Measurements from ENCODE around the gene IL23A.
"Not testable (repeated sequence)": the region's sequence is repeated elsewhere in the genome, so short reads cannot be mapped to it uniquely, and the experiment has no call there.

Gene IL23A

DNA sequence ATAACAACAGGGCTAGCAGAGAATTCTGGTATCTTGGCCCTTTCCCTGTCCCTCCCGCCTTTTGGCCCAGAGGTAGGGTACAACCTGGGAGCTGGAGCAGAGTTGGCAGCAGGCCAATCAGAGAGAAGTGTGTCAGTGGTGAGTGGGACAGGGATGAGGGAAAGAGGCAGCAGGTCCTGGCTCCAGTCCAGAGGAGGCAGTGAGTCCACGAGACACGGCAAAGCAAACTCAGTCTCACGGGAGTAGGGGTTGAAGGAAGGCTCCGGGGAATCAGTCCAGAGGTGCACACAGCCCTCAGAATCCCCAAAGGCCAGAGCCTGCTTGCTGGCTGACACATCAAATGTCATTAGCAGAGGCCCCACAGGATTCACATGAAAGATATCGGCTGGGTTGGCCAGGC, 12.2 kb upstream of the IL23A start:
- no peak for DNase-seq

DNA sequence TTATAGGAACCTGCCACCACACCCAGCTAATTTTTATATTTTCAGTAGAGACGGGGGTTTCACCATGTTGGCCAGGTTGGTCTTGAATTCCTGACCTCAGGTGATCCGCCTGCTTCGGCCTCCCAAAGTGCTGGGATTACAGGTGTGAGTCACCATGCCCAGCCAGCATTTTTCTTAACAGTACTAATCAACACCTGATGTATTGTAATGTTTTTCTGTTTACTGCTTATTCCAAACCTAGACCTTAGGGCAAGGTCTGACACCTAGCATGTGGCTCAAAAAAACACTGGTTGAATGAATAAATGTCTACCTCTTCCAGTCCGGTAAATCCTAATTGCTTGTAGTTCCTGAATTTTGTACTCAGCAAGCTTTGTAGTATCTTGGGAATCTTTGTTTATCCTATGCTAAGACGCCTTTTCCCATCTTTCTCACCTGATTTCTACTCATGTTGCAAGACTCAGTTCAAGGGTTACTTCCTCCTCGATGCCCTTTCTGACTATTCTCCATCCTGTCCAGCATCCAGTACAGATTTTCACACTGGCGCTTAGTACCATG, 7.7 kb upstream of the IL23A start:
- DNase-seq, result no peak

DNA sequence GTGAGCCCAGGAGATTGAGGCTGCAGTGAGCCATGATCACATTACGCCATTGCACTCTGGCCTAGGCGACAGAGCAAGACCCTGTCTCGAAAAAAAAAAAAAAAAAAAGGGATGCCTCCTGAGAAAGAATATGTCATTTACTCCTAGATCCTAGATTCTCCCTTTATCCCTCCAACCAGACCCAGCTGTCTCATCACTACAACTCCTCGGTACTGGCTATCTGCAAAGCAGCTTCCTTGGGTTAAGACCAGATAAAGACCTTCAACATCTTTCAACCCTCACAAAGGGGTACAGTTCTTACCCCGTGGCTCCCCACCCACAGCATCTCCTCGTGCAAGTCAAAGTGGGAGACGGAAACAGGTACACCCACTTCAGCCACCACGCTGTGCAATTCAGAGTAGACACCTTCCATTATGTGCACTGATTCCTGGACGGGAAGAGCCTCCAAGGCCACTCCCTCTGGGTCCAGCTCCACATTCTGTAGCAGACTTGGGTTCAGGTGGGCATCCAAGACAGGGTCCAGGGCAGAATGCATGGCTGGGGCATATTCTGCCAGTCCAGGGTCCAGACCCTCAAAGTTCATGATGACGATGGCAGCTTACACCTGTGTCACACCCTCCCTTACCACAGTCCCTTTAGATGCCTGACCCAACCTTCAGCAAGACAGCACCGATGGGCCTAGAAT, 6.0 kb upstream of the IL23A start:
- DNase-seq, result no peak

DNA sequence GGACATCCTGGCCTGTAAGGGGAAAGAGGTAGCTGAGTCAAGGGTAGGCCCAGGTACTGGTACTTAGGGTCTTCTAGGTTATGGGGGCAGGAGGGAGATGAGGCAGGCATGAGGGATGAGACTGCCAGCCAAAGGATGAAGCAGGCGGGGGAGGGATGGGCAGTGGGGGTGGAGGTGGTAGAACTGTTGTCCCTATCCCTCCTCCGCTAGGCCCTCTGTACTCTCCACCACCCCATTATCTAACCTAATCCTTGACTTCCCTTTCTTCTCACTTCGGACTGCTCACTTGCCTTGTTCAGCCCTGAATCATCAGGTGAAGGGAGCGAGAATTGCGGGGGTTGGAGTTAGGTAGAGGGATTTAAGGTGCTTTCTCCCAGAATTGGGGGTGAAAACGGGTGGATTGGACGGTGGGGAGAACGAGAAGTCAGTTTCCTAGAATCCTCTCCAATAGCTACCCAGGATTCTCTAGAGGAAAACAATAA, 5.4 kb upstream of the IL23A start:
- DNase-seq, result no peak

DNA sequence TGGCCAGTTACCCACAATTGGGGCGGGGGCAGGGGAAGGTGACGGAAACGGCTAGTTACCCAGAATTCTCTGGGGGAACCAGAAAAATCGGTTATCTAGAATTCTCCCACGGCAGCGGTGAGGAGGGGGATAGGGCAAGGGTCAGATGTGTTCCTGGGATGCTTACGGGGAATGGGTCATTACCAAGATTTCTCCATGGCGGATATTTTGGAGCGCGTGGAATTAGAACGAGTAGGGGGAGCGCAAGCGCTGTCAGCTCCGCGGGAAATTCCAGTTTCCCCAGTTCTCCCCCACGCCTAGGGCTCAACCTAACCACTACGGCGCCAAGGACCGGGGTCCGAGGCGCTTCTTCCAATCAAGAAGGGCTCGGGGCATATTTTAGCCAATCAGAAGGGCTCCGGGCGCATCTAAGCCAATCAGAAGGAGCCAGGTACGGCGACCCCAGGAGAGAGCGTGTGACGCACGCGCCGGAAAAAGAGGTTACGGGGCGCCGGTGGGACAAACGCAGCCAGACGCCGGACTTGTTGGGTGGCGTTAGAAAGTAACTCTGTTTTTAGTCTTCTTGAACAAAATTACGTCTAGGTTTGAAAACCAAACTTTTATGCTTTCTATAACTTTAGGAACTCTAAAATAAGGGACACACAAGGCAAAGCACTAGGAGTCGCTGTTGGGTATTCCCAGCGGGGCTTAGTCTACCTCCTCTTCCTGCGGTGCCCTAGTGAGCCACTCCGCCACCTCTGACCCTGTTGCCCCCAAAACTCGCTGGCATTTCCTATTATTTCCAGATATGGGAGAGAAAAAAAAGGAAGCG, 4.8 kb upstream of the IL23A start, which contains the start of gene PAN2:
Gene PAN2 (minus strand): TSS at position 322 of the 811 bp plus-strand sequence. CDS start 906 bp downstream, outside the sequence.
- peak; percentile 99 for DNase-seq

DNA sequence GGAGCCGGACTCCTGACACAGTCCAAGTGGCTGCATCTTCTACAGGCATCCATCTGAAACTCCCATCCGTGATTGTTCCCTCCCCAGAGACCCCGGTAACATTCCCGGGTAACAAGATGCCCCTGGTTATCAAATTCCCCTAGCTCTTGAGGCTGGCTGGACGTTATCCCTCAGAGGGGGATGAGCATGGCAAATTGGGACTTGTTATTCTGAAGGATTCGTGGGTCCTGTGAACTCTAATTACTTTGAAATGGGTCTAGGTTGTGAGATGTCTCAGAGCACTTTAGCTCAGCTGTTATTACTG, 4.2 kb upstream of the IL23A start:
- no peak for DNase-seq

DNA sequence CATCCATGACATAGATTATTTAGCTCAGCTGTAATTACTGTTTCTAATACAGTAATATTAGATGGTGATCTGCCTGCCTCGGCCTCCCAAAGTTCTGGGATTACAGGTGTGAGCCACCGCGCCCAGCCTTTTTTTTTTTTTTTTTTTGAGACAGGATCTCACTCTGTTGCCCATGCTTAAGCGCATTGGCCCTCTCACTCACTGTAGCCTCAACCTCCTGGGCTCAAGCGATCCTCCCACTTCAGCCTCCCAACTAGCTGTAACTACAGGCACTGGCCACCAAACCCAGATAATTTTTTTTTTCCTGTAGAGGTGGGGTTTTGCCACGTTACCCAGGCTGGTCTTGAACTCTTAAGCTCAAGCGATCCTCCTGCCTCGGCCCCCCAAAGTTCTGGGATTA, 3.2 kb upstream of the IL23A start:
- DNase-seq, result not testable (repeated sequence)

DNA sequence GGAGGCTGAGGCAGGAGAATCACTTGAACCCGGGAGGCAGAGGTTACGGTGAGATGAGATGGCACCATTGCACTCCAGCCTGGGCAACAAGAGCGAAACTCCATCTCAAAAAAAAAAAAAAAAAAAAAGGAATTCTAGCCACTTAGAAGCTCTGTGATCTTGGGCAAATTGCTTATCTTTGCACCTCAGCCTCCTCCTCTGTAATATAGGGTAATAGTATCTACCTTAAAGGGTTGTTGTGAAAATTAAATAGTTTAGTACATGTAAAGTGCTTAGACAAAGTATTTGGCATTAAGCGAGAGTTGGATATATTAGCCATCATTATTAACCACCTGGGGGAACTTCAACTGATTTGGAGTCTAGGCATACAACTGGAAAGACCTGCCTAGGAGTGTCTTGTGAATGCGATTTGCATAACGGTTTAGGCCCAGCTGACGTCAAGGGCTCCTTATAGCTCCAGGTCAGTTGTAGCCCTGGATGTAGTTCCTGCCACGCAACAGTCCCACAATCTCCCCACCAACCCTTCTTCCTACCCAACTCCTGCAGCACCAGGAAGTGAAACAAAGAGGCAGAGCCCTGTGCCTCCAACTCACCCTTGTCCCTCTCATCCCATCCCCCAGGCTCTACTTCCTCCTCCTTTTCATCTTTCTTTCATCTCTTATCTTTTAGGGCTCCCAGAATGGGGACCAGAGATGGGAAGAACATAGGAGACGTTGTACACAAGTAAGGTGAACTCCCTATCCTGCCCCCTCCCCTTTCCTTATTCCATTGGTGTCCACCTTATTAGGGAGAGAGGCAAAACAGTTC, 2.1 kb upstream of the IL23A start:
- no peak for DNase-seq

DNA sequence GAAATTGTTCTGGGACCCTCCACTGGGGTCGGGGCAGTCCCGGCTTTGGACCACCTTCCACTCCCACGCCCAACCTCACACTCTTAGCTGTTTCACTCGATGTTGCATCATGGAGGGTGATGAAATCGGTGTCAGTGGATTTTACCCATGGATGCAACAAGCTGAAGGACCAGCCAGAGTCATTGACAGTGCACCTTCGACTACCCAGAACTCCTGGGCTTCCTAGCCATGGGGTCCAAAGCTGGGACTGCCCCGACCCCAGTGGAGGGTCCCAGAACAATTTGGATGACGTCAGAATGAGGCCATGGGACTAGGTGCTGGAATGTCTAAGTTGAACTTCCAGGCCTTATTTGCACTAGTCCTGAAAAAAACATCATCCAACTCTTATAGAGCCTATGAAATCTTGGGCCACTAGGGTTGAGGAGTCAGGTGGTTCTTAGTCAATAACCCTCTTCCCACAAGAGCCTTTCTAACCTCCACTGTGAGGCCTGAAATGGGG, 882 bp upstream of the IL23A start:
- DNase-seq, result no peak

DNA sequence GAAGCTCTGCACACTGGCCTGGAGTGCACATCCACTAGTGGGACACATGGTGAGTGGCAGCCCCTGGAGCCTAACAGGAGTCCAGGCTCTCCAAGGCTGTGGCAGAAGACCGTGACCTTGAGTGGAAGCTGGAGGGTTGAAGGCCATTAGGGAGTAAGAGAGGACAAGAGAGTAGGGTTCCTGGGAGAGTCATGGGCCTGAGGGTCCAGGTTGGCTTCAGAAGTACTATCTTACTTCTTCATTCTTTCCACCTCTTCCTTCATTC, 406 bp downstream of the IL23A start:
- no peak for DNase-seq

DNA sequence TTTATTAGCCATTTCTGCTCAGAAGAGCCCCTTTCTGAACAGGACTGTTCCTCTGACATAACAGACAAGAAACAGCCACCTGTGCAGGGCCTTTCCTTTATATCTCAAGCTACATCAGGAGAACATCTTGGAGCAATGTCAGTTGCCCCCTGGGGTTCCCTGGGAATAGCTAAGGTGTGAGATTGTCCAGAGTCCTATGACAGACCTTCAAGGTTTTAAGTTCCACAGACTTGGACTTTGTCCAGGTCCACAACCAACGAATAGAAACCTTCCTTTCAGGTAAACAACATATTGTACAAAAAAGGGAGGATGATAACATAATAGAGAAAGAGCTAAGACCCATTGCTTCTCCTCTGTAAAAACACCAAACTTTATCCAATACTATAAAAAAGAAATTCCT, 2.9 kb downstream of the IL23A start:
- DNase-seq, result no peak

DNA sequence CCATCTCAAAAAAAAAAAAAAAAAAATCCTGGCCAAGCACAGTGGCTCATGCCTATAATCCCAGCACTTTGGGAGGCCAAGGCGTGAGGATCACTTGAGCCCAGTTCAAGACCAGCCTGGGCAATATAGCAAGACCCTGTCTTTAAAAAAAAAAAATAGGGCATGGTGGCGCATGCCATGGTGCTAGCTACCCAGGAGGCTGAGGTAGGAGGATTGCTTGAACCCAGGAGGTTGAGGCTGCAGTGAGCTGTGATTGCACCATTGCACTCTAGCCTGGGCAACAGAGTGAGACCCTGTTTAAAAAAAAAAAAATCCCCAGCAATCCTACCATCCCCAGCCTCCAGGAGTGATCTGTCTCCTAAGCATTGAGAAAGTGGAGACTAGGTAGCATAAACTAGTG, 3.6 kb downstream of the IL23A start:
- DNase-seq, result not testable (repeated sequence)

DNA sequence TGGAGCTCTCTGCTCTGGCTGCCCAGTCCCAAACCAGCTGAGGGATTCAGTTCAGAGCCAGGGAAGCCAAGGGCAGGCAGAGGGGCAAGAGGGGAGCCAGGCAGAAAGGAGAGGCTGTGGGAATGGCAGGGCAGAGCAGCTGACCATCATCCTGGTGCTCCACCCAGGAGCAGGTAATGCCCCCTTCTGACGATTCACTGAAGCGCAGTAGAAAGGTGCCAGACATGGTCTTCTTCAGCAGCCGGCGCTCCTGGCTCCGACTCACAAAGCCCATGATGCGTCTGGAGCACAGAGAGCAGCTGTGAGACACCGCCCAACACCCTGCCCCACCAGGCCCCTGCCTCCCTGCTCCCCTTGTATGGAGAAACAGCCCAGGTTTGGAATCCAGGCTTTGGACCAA, 8.0 kb downstream of the IL23A start:
- no peak for DNase-seq

DNA sequence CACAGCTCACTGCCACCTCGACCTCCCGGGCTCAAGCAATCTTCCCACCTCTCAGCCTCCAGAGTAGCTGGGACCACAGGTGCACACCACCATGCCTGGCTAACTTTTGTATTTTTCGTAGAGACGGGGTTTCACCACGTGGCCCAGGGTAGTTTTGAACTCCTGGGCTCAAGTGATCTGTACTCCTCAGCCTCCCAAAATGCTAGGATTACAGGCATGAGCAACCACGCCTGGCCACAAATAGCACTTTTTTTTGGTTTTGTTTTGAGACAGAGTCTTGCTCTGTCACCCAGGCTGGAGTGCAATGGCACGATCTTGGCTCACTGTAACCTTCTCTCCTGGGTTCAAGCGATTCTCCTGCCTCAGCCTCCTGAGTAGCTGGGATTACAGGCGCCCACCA, 8.6 kb downstream of the IL23A start:
- not testable (repeated sequence) for DNase-seq

DNA sequence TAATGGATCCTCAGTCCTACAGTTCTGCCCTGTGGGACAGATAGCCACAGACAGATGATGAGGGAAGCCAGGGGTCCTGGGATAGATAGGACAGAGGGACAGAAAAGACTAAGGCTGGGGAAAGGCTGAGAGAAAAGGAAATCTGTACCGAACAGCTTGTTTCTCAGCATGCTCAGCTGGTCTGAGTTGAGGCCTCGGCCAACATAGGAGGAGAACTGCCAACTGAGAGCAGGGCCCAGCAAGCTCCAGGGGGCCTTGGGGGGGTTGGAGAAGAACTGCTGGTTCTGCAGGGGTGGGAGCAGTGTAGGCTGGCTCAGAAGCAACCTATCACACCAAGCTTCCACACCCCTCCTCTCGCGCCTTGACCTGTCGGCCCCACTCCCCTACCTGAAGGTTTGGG, 10.1 kb downstream of the IL23A start:
- DNase-seq, result no peak

DNA sequence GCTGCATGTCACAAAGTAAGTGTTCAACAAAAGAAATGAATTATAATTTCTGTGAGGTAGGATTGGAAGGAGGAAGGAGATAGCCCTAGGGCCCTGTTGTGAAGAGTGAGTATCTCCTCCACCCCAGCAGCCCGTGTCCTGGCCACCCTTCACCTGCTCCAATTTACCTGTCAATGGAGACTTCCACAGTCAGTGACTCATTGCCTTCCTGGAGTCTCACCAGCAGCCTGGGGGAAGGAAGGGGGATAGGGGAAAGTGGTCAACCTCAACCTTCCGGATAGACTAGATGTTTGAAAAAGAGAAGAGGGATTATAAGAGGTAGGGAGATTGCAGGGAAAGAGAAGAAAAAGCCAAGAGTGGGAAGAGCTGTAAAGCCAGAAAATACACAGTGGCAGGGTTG, 12.0 kb downstream of the IL23A start:
- DNase-seq, result no peak

DNA sequence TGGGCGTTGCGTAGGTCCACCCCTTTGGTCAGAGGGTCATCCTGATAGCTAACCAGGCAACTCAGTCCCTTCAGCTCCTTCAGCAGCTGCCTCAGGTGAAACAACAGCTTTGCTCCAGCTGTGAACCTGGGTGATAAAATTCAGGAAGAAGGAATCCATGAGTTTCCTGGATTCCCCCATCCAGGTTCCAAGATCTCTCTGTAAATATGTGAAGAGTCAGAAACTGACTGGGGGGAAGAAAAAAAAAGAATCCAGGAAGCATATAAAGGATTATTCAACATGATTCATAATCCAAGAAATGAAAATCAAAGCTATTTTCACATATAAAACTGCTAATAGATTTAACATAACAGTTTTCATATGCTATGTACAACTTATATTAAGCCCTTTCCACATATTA, 12.6 kb downstream of the IL23A start:
- no peak for DNase-seq

DNA sequence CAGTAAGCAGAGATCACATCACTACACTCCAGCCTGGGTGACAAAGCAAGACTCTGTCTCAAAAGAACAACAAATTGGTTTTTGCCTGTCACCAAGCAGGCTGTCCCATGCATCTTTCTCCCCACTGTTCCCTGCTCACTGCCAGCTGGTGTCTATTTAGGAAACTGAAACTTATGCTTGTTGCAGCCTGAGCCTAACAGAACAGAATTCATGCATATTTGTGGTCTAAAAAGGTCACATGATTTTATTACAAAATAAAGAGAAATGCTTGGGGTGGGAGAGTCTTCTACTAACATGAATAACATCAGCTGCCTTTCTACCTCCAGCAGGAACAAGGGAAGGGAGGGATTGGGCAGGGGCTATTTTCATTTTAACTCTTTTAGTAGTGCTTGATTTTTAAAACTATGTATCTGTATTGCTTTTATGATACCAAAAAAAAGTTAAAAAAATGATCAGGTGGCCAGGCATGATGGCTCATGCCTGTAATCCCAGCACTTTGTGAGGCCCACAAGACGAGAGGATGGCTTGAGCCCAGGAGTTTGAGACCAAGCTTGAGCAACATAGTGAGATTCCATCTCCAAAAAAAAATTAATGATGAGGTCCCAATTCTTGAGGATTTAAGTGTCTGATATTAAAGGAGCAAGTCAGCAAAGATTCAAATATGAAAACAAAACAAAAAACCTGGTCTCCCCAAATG, 20.3 kb downstream of the IL23A start:
- peak; percentile 85 for DNase-seq

DNA sequence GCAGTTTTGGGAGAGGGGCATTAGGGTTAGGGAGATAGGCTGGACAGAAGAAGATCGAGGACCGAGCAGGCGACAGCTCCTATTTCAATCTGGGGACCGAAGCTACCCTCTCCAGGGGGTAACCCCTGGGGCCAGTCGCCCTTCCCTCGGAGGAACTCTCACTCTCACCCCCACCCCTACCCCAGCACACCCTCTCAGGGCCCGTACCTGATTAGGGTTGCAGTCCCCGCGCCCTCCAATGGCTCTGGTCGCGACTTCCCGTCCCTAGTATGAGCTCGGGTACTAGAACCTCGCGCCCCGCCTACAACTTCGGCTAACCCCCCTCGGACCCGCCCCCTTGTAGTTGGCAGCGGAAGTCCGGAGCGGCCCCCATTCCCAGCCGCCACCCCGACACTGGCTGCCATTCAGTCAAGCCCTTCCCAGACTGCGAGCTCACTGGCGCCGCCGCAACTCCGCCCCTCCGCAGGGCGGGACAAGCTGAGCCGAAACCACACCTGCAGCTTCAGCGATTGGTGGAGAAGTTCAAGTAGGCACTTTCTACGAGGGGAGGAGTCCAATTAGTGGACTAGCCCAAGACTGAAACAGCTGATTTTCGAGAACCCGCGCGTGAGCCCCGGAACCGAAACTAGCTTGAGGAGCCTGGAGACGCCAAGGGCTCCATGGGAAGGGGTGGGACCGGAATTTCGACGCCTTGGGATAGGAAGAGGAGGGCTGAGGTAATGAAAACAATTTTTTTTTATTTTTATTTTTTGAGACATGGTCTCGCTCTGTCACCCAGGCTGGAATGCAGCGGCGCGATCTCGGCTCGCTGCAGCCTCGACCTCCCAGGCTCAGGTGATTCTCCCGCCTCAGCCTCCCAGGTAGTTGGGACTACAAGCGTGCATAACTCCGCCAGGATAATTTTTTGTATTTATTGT, 21.4 kb downstream of the IL23A start, which contains the start of gene STAT2:
Gene STAT2 (minus strand): TSS at position 257 of the 917 bp plus-strand sequence. CDS start 3,536 bp downstream, outside the sequence.
- DNase-seq, result peak; percentile 100

DNA sequence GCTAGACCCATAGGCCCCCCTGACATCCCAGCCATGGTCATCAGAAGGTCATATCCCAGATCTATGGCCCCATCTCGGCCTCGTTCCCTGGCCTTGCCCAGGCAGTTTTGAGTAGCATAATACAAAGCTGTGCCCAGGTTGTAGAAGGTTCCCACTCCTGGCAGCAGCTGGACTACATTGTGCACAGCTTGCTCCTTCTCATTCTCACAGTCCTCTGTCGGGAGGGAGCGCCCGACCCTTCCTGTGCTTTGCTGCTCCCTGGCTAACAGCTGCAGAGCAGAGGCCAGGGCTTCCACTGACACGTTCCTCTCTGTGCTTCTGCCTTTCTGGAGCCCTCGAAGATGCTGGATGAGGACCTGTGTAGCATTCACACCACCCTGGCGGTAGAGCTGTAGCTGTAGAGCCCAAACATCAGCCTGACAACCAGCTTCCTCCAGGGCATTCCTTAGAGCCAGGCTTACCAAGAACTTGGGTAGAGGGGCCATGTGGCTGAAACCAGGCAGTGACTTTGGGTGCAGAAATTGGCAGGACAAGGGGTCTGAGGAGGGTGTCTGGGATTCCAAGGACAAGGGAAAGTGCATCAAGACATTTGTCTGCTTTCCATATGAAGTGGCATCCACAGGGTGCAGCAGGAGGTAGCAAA, 22.9 kb downstream of the IL23A start:
- DNase-seq, result no peak
